PC-3 (cell line): ENCODE measurements around the gene SACS.

Experiments
- CTCF ChIP-seq: fragments of 300-600 bp; sonication (generic); conservative IDR thresholded peaks from 2 replicates; pipeline ENCODE4 v1.5.1; 2017; ENCODE audit warnings: antibody characterized with exemption, low read depth, mild to moderate bottlenecking, low read length
- EZH2 ChIP-seq: fragments of 300-600 bp; sonication (generic); IDR thresholded peaks from one replicate; pipeline ENCODE4 v1.6.1; 2017; ENCODE audit warnings: antibody characterized with exemption, mild to moderate bottlenecking, low read length; ENCODE audit not compliant: unreplicated experiment
- EZH2phosphoT487 ChIP-seq: fragments of 300-600 bp; sonication (generic); IDR thresholded peaks from 2 replicates; pipeline ENCODE4 v1.6.1; 2018; ENCODE audit warnings: mild to moderate bottlenecking, antibody characterized with exemption, low read length, borderline replicate concordance

DNA sequence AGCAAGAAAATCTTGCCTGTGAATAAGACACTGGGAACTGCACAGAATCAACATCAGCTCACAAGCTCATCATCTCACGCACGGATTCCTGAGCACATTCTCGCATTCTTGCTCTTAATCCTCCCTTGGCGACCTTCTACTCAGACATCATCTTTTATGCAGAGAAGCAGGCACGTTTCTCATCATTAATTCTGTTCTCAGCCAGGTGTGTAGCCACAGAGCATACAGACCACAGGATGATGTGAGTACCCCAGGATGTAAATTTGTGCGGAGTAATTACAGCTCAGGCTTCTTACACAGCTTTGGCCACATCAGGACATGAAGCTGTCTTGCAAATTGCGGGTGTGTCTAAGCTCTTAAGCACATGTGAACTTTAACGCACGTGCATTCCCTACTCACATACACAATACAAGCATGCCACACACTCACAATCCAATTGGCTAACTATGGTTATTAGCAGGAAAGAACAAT, 36.5 kb upstream of the SACS start:
- no peak for TF ChIP-seq CTCF
- TF ChIP-seq EZH2phosphoT487 = no peak
- TF ChIP-seq EZH2 = no peak
